Keratinocyte (primary cell): ENCODE data around the gene BSG. TPM values are rescaled to one million over a fixed set of nuclear protein-coding genes. Genes with fewer than 3 reads are reported as not detected.
A peak's percentile ranks its signal among the peaks of the same experiment; 100 is the strongest.

Source experiments
- DNase-seq: peaks from one replicate; pipeline ENCODE4 v3.0.0-alpha.2; 2011; ENCODE audit warnings: low read depth, missing footprints, low spot score
- FAIRE-seq: peaks from 2 replicates; lab custom pipeline; 2011; peaks lifted over from hg19 to GRCh38; lab: Jason Lieb, UNC
- H2AFZ ChIP-seq: 2 replicates; pipeline ENCODE4 v1.6.0; 2012; ENCODE audit warnings: low read length, control low read depth, inconsistent platforms; ENCODE audit not compliant: control insufficient read depth
- H3K27ac ChIP-seq: 2 replicates; pipeline ENCODE4 v1.5.1; 2011; ENCODE audit warnings: low read length; ENCODE audit not compliant: control insufficient read depth, insufficient read depth
- H3K27me3 ChIP-seq: 3 replicates; pipeline ENCODE4 v1.6.0; 2011; ENCODE audit warnings: low read length; ENCODE audit not compliant: control insufficient read depth, insufficient read depth; ENCODE audit errors: extremely low read depth
- H3K36me3 ChIP-seq, 2 experiments: 2 replicates in 1 of 2; 3 replicates in 1 of 2; pipeline ENCODE4 v1.5.1; 2011; ENCODE audit warnings: low read length in 2 of 2, mild to moderate bottlenecking in 1 of 2; ENCODE audit not compliant: control insufficient read depth in 2 of 2, insufficient read depth in 2 of 2; ENCODE audit errors: extremely low read depth in 1 of 2
- H3K4me1 ChIP-seq: 3 replicates; pipeline ENCODE4 v1.5.1; 2011; ENCODE audit warnings: low read length; ENCODE audit not compliant: control insufficient read depth, insufficient read depth; ENCODE audit errors: extremely low read depth
- H3K4me2 ChIP-seq: 3 replicates; pipeline ENCODE4 v1.6.0; 2011; ENCODE audit warnings: low read depth, low read length; ENCODE audit not compliant: control insufficient read depth, insufficient read depth; ENCODE audit errors: extremely low read depth
- H3K4me3 ChIP-seq, 3 experiments: fragments of 200-600 bp in 1 of 3; sonication (generic) in 1 of 3; 2 replicates in 2 of 3; 3 replicates in 1 of 3; pipeline ENCODE4 v1.5.1; 2011 to 2016; ENCODE audit warnings: low read length in 3 of 3, mild to moderate bottlenecking in 3 of 3, control low read depth in 2 of 3, inconsistent platforms in 1 of 3, low read depth in 1 of 3, mixed read lengths in 1 of 3, mixed run types in 1 of 3, moderate library complexity in 1 of 3; ENCODE audit not compliant: control insufficient read depth in 2 of 3, insufficient read depth in 2 of 3; ENCODE audit errors: extremely low read depth in 1 of 3
- H3K79me2 ChIP-seq: 2 replicates; pipeline ENCODE4 v1.6.0; 2012; ENCODE audit warnings: low read length; ENCODE audit not compliant: control insufficient read depth, insufficient read depth
- H3K9ac ChIP-seq: 3 replicates; pipeline ENCODE4 v1.6.0; 2011; ENCODE audit warnings: low read length; ENCODE audit not compliant: control insufficient read depth, insufficient read depth; ENCODE audit errors: extremely low read depth
- H3K9me1 ChIP-seq: 3 replicates; pipeline ENCODE4 v1.6.0; 2011; ENCODE audit warnings: low read length; ENCODE audit not compliant: control insufficient read depth, insufficient read depth; ENCODE audit errors: extremely low read depth
- H3K9me3 ChIP-seq: 2 replicates; pipeline ENCODE4 v1.5.1; 2012; ENCODE audit warnings: low read depth, low read length; ENCODE audit not compliant: control insufficient read depth
- H4K20me1 ChIP-seq: 3 replicates; pipeline ENCODE4 v1.6.0; 2011; ENCODE audit warnings: low read length; ENCODE audit not compliant: control insufficient read depth, insufficient read depth; ENCODE audit errors: extremely low read depth
- CTCF ChIP-seq, 3 experiments: IDR thresholded peaks in 1 of 3; conservative IDR thresholded peaks in 1 of 3; optimal IDR thresholded peaks in 1 of 3; 2 replicates in 2 of 3; 3 replicates in 1 of 3; pipeline versions ENCODE3 to v1.5.1; 2011; ENCODE audit warnings: low read length in 3 of 3, mild to moderate bottlenecking in 3 of 3, moderate library complexity in 2 of 3, control low read depth in 1 of 3, inconsistent platforms in 1 of 3; ENCODE audit not compliant: insufficient read depth in 2 of 3; ENCODE audit errors: extremely low read depth in 1 of 3
- EZH2 ChIP-seq: IDR thresholded peaks from one replicate; pipeline ENCODE4 v1.6.1; 2012; ENCODE audit warnings: inconsistent platforms, mild to moderate bottlenecking, low read length, moderate library complexity
- dilution Hi-C: fragments of 300-500 bp; cut with MboI; formaldehyde crosslinking; loops from one replicate; pipeline ENCODE4 v1.7.0; 2020; ENCODE audit warnings: low sequenced_read_pairs; ENCODE audit not compliant: extremely low pct_ligation_motif_present
- polyA plus RNA-seq, 5 experiments: library from polyadenylated mRNA; depleted of rRNA in 3 of 5; stranded (reverse) in 3 of 5; stranded (forward) in 1 of 5; unstranded in 1 of 5; fragments of >200 nt; gene quantifications; 1 replicate in 1 of 5; 2 replicates in 3 of 5; 3 replicates in 1 of 5; pipeline versions ENCODE4 v1.2.1 to v1.2.3, GENCODE V29; 2011 to 2012; ENCODE audit warnings: missing spikeins in 2 of 5, low read depth in 1 of 5, low replicate concordance in 1 of 5

Gene BSG
- polyA plus RNA-seq, 1 donor (not counting 4 experiments of a cell fraction or from before 2014, with no cell fraction given): 388 TPM

GRCh38 chr19:532561-533363 lies 39.6 kb upstream of the BSG start:
- H3K9me3 ChIP-seq: no peaks in the 10 kb centered on the region
- peak overlapping the region; percentile 23 for H2AFZ ChIP-seq
- dilution Hi-C loops: no loop called here
- peak overlapping the region; percentile 78 to 94 (median 83) for H3K4me3 ChIP-seq
- peak overlapping the region; percentile 76 for H3K27ac ChIP-seq
- H3K36me3 ChIP-seq: peaks cover 4 to 14% of the 10 kb centered on the region in 2 experiments
- DNase-seq (no peak), FAIRE-seq (no peak)
- H4K20me1 ChIP-seq: peaks cover 22% of the 10 kb centered on the region
- peaks cover 45% of the 10 kb centered on the region for H3K79me2 ChIP-seq
- H3K9me1 ChIP-seq: peaks cover 4% of the 10 kb centered on the region
- peaks cover 13% of the 10 kb centered on the region for H3K4me1 ChIP-seq
- TF ChIP-seq EZH2 (no peak), CTCF (optimal IDR thresholded peaks at IDR 0.05 in 1 of 3, IDR thresholded peaks at IDR 0.05 in 1 of 3, conservative IDR thresholded peaks at IDR 0.05 in 1 of 3; ENCODE audit: extremely low read depth in 1 of 3, insufficient read depth in 2 of 3, low read length in 3 of 3) (peak; percentile 20 to 45 (median 34))
- H3K4me2 ChIP-seq: peak overlapping the region; percentile 99
- H3K27me3 ChIP-seq: no peaks in the 10 kb centered on the region
- peak overlapping the region; percentile 83 for H3K9ac ChIP-seq

- Histone ChIP-seq H3K27ac (peak overlapping the region; percentile 76), H3K4me2 (peak overlapping the region; percentile 99), H4K20me1 (peaks cover 22% of the 10 kb centered on the region), H3K4me3 (peak overlapping the region; percentile 78 to 94 (median 83)), H2AFZ (no peak overlapping the region), H3K9me3 (no peaks in the 10 kb centered on the region), H3K9me1 (peaks cover 4% of the 10 kb centered on the region), H3K27me3 (no peaks in the 10 kb centered on the region), H3K4me1 (peaks cover 13% of the 10 kb centered on the region), H3K36me3 (peaks cover 7 to 16% of the 10 kb centered on the region in 2 experiments), H3K9ac (peak overlapping the region; percentile 83), H3K79me2 (peaks cover 47% of the 10 kb centered on the region)
- FAIRE-seq (no peak), DNase-seq (no peak)
- TF ChIP-seq EZH2 (no peak), CTCF (optimal IDR thresholded peaks at IDR 0.05 in 1 of 3, IDR thresholded peaks at IDR 0.05 in 1 of 3, conservative IDR thresholded peaks at IDR 0.05 in 1 of 3; ENCODE audit: extremely low read depth in 1 of 3, insufficient read depth in 2 of 3, low read length in 3 of 3) (no peak)
- dilution Hi-C loops: no loop called here
These were observed 38.9 kb upstream of the BSG start for GRCh38 chr19:533364-534058.
